ENCODE measurements around the gene RPL7A. TPM values are rescaled to one million over a fixed set of nuclear protein-coding genes. Genes with fewer than 3 reads are reported as not detected.
A peak's percentile ranks its signal among the peaks of the same experiment; 100 is the strongest.

RPL7A gene
- total and polyA plus RNA-seq, 2 of the 13 experiments (the other 11 are each of a cell fraction or from before 2014, with no cell fraction given): 2,401 to 2,938 TPM

- peak; percentile 77 for TF ChIP-seq MED1 (CRISPR knock-in tag; IDR thresholded peaks at IDR 0.05)
- TF ChIP-seq MXD3 (CRISPR knock-in tag; IDR thresholded peaks at IDR 0.05): no peak
- TF ChIP-seq, protein P1, sequence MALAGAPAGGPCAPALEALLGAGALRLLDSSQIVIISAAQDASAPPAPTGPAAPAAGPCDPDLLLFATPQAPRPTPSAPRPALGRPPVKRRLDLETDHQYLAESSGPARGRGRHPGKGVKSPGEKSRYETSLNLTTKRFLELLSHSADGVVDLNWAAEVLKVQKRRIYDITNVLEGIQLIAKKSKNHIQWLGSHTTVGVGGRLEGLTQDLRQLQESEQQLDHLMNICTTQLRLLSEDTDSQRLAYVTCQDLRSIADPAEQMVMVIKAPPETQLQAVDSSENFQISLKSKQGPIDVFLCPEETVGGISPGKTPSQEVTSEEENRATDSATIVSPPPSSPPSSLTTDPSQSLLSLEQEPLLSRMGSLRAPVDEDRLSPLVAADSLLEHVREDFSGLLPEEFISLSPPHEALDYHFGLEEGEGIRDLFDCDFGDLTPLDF (CRISPR knock-in tag; IDR thresholded peaks at IDR 0.05): 0 out of 2 replicates have a peak, but pooled peaks have one; percentile 33
- TF ChIP-seq RFXANK (CRISPR knock-in tag; IDR thresholded peaks at IDR 0.05): no peak
- TF ChIP-seq HNF1B (CRISPR knock-in tag; IDR thresholded peaks at IDR 0.05): peak; percentile 75
- TF ChIP-seq ZNF556 (CRISPR knock-in tag; IDR thresholded peaks at IDR 0.05; ENCODE audit: borderline replicate concordance): no peak
- TF ChIP-seq ZMYM4 (CRISPR knock-in tag; IDR thresholded peaks at IDR 0.05): no peak
- TF ChIP-seq ZNF747 (CRISPR knock-in tag; IDR thresholded peaks at IDR 0.05; ENCODE audit: borderline replicate concordance): no peak
- TF ChIP-seq HOXD1 (CRISPR knock-in tag; IDR thresholded peaks at IDR 0.05): peak; percentile 36; the same call in 1 of the 2 replicates
- TF ChIP-seq MEIS1 (CRISPR knock-in tag; IDR thresholded peaks at IDR 0.05; ENCODE audit: borderline replicate concordance): no peak
- no peak for TF ChIP-seq ZBTB33 (CRISPR knock-in tag; IDR thresholded peaks at IDR 0.05)
- TF ChIP-seq RBM39 (IDR thresholded peaks at IDR 0.05; ENCODE audit: low read depth, low read length, poor library complexity, severe bottlenecking): no peak
- TF ChIP-seq ATF6 (CRISPR knock-in tag; conservative IDR thresholded peaks at IDR 0.05): no peak
- TF ChIP-seq ZSCAN31 (CRISPR knock-in tag; IDR thresholded peaks at IDR 0.05; ENCODE audit: low read depth): peak; percentile 74; the same call in 1 of the 2 replicates
- TF ChIP-seq FOXP4 (CRISPR knock-in tag; IDR thresholded peaks at IDR 0.05): 0 out of 2 replicates have a peak, but pooled peaks have one; percentile 54
- TF ChIP-seq ELK4 (CRISPR knock-in tag; IDR thresholded peaks at IDR 0.05; ENCODE audit: borderline replicate concordance): no peak
These were observed 38.3 kb downstream of the RPL7A start (continued) for GRCh38 chr9:133386338-133386737.

Measured in HepG2 (cell line).